IMR-90 (cell line): ENCODE data around the gene KCNK10. TPM values are rescaled to one million over a fixed set of nuclear protein-coding genes. Genes with fewer than 3 reads are reported as not detected.

Experiments
- ATAC-seq: fragments of 200-7000 bp; cut with Tn5 transposase; 2 replicates; pipeline ENCODE4 v1.9.1; 2020; ENCODE audit warnings: low read depth, mild to moderate bottlenecking, moderate library complexity
- BruUV-seq: library from RNA; stranded (reverse); fragments of 400-500 nt; replicated peaks from 2 replicates; lab custom pipeline; 2021; lab: Mats Ljungman, UMichigan
- CTCF ChIA-PET: fragments of 300-600 bp; formaldehyde crosslinking; extraction: SDS; loops from one replicate; lab custom pipeline; 2021; ENCODE audit warnings: antibody characterized with exemption; lab: Yijun Ruan, JAX
- POLR2A ChIA-PET: fragments of 300-600 bp; sonication (Branson Sonifier 250); formaldehyde crosslinking; loops from one replicate; lab custom pipeline; 2022; ENCODE audit warnings: antibody characterized with exemption; ENCODE audit not compliant: unreplicated experiment; lab: Charles Lee
- DNase-seq: peaks from one replicate; pipeline ENCODE4 v3.0.0; 2013
- H2AFZ ChIP-seq: replicated peaks from 2 replicates; pipeline ENCODE3; 2013; ENCODE audit warnings: low read length, mild to moderate bottlenecking; ENCODE audit not compliant: poor library complexity
- H2AK5ac ChIP-seq: 2 replicates; pipeline ENCODE4 v1.6.1; 2013; ENCODE audit warnings: low read depth, low read length, inconsistent platforms
- H2AK9ac ChIP-seq: replicated peaks from 2 replicates; pipeline ENCODE3; 2013; ENCODE audit warnings: mild to moderate bottlenecking, low read depth, low read length, moderate library complexity; ENCODE audit not compliant: poor library complexity
- H2BK120ac ChIP-seq: 2 replicates; pipeline ENCODE4 v1.6.1; 2013; ENCODE audit warnings: low read depth, low read length, inconsistent platforms
- H2BK15ac ChIP-seq: 3 replicates; pipeline ENCODE4 v1.6.1; 2013; ENCODE audit warnings: low read depth, low read length, inconsistent platforms
- H2BK20ac ChIP-seq: 2 replicates; pipeline ENCODE4 v1.6.1; 2013; ENCODE audit warnings: low read depth, mild to moderate bottlenecking, inconsistent platforms, low read length, moderate library complexity
- H2BK5ac ChIP-seq: 2 replicates; pipeline ENCODE4 v1.6.1; 2013; ENCODE audit warnings: mild to moderate bottlenecking, low read depth, low read length, inconsistent platforms; ENCODE audit not compliant: poor library complexity, severe bottlenecking
- H3K14ac ChIP-seq: replicated peaks from 2 replicates; pipeline ENCODE4 v1.6.1; 2013; ENCODE audit warnings: low read depth, low read length, inconsistent platforms
- H3K18ac ChIP-seq: 2 replicates; pipeline ENCODE4 v1.6.1; 2013; ENCODE audit warnings: low read depth, low read length, control low read depth
- H3K23ac ChIP-seq: 2 replicates; pipeline ENCODE4 v1.6.1; 2013; ENCODE audit warnings: low read depth, low read length, inconsistent platforms
- H3K27ac ChIP-seq: 2 replicates; pipeline ENCODE4 v1.5.1; 2013; ENCODE audit warnings: mild to moderate bottlenecking, control low read depth, low read length; ENCODE audit not compliant: insufficient read depth
- H3K27me3 ChIP-seq: 2 replicates; pipeline ENCODE4 v1.6.1; 2013; ENCODE audit warnings: low read length; ENCODE audit not compliant: control insufficient read depth, insufficient read depth
- H3K36me3 ChIP-seq: 2 replicates; pipeline ENCODE4 v1.6.1; 2013; ENCODE audit warnings: low read length, mixed read lengths; ENCODE audit not compliant: control insufficient read depth, insufficient read depth
- H3K4ac ChIP-seq: 2 replicates; pipeline ENCODE4 v1.6.1; 2013; ENCODE audit warnings: low read depth, low read length, inconsistent platforms
- H3K4me1 ChIP-seq: 2 replicates; pipeline ENCODE4 v1.6.1; 2013; ENCODE audit warnings: low read length, mixed read lengths; ENCODE audit not compliant: control insufficient read depth, insufficient read depth
- H3K4me2 ChIP-seq: 2 replicates; pipeline ENCODE4 v1.6.1; 2013; ENCODE audit warnings: low read depth, mild to moderate bottlenecking, control low read depth, low read length, moderate library complexity
- H3K4me3 ChIP-seq: 2 replicates; pipeline ENCODE4 v1.5.1; 2013; ENCODE audit warnings: low read depth, mild to moderate bottlenecking, control low read depth, low read length, moderate library complexity; ENCODE audit not compliant: insufficient read depth
- H3K56ac ChIP-seq: 2 replicates; pipeline ENCODE4 v1.6.1; 2013; ENCODE audit warnings: low read length, inconsistent platforms; ENCODE audit not compliant: insufficient read depth; ENCODE audit errors: extremely low read depth
- H3K79me1 ChIP-seq, 2 experiments: 2 replicates each; pipeline ENCODE4 v1.6.1; 2013; ENCODE audit warnings: low read length in 2 of 2, inconsistent platforms in 1 of 2, low read depth in 1 of 2
- H3K9ac ChIP-seq: 2 replicates; pipeline ENCODE4 v1.6.1; 2013; ENCODE audit warnings: low read depth, low read length, control low read depth
- H3K9me1 ChIP-seq: 2 replicates; pipeline ENCODE4 v1.6.1; 2013; ENCODE audit warnings: low read length, inconsistent platforms; ENCODE audit not compliant: insufficient read depth
- H3K9me3 ChIP-seq: 2 replicates; pipeline ENCODE4 v1.6.1; 2013; ENCODE audit warnings: low read length; ENCODE audit not compliant: control insufficient read depth, insufficient read depth
- H4K20me1 ChIP-seq: 2 replicates; pipeline ENCODE4 v1.6.1; 2013; ENCODE audit warnings: low read length, inconsistent platforms; ENCODE audit not compliant: insufficient read depth
- H4K5ac ChIP-seq: 2 replicates; pipeline ENCODE4 v1.6.1; 2013; ENCODE audit warnings: mild to moderate bottlenecking, low read depth, low read length, control low read depth
- H4K8ac ChIP-seq, 2 experiments: 2 replicates each; pipeline ENCODE4 v1.6.1; 2013; ENCODE audit warnings: low read depth in 2 of 2, low read length in 2 of 2, control low read depth in 1 of 2, inconsistent platforms in 1 of 2
- H4K91ac ChIP-seq: 2 replicates; pipeline ENCODE4 v1.6.1; 2013; ENCODE audit warnings: low read depth, low read length, inconsistent platforms; ENCODE audit not compliant: insufficient read depth
- BHLHE40 ChIP-seq: fragments of 150-350 bp; IDR thresholded peaks from 2 replicates; pipeline ENCODE4 v1.6.1; 2016; ENCODE audit warnings: mild to moderate bottlenecking, low read depth, low read length
- CEBPB ChIP-seq: IDR thresholded peaks from 2 replicates; pipeline ENCODE4 v1.6.1; 2012; ENCODE audit warnings: low read depth, low read length, improper control_type of control experiment
- CHD1 ChIP-seq: IDR thresholded peaks from 2 replicates; pipeline ENCODE4 v1.6.1; 2012; ENCODE audit warnings: low read depth, low read length, improper control_type of control experiment
- CTCF ChIP-seq: conservative IDR thresholded peaks from 2 replicates; pipeline ENCODE4 v1.5.1; 2012; ENCODE audit warnings: mild to moderate bottlenecking, low read depth, low read length, improper control_type of control experiment
- FOS ChIP-seq: fragments of 150-350 bp; IDR thresholded peaks from 2 replicates; pipeline ENCODE4 v1.6.1; 2016; ENCODE audit warnings: low read depth, low read length
- MAFK ChIP-seq: IDR thresholded peaks from 2 replicates; pipeline ENCODE4 v1.6.1; 2012; ENCODE audit warnings: low read depth, low read length, improper control_type of control experiment
- MAZ ChIP-seq: IDR thresholded peaks from 2 replicates; pipeline ENCODE4 v1.6.1; 2012; ENCODE audit warnings: low read depth, mild to moderate bottlenecking, low read length, improper control_type of control experiment, moderate library complexity, borderline replicate concordance
- MXI1 ChIP-seq: IDR thresholded peaks from 2 replicates; pipeline ENCODE4 v1.6.1; 2012; ENCODE audit warnings: low read depth, mild to moderate bottlenecking, low read length, moderate library complexity, borderline replicate concordance
- NFE2L2 ChIP-seq: fragments of 150-350 bp; IDR thresholded peaks from 2 replicates; pipeline ENCODE4 v1.6.1; 2016; ENCODE audit warnings: low read depth, mild to moderate bottlenecking, low read length
- POLR2A ChIP-seq: IDR thresholded peaks from 2 replicates; pipeline ENCODE4 v1.6.1; 2012; ENCODE audit warnings: mild to moderate bottlenecking, low read depth, low read length
- RAD21 ChIP-seq: IDR thresholded peaks from 2 replicates; pipeline ENCODE4 v1.6.1; 2012; ENCODE audit warnings: low read length, improper control_type of control experiment
- RCOR1 ChIP-seq: IDR thresholded peaks from 2 replicates; pipeline ENCODE4 v1.6.1; 2012; ENCODE audit warnings: mild to moderate bottlenecking, low read length, improper control_type of control experiment; ENCODE audit not compliant: insufficient replicate concordance
- RFX5 ChIP-seq: IDR thresholded peaks from 2 replicates; pipeline ENCODE4 v1.8.0; 2012; ENCODE audit warnings: low read depth, mild to moderate bottlenecking, low read length, moderate library complexity
- SMC3 ChIP-seq: fragments of 150-350 bp; IDR thresholded peaks from 2 replicates; pipeline ENCODE4 v1.6.1; 2016; ENCODE audit warnings: low read depth, mild to moderate bottlenecking, antibody characterized with exemption, low read length, moderate library complexity
- USF2 ChIP-seq: fragments of 150-350 bp; IDR thresholded peaks from 2 replicates; pipeline ENCODE4 v1.6.1; 2017; ENCODE audit warnings: mild to moderate bottlenecking, antibody characterized with exemption, low read length, low read depth
- WGBS, 2 experiments: methylation state at CpG; one replicate each; pipeline versions ENCODE4 v1.1.5 to v1.1.7; 2013; ENCODE audit warnings: missing lambda C conversion rate in 2 of 2; ENCODE audit not compliant: insufficient read length in 1 of 2; ENCODE audit errors: extremely low coverage in 2 of 2; 5-methylcytosine and 5-hydroxymethylcytosine counted together
- dilution Hi-C: fragments of 300-500 bp; cut with HindIII; formaldehyde crosslinking; loops from one replicate; pipeline ENCODE4 v1.14.3; 2018; ENCODE audit warnings: low sequenced_read_pairs; ENCODE audit not compliant: unreplicated experiment
- in situ Hi-C: fragments of 300-500 bp; cut with MboI; formaldehyde crosslinking; loops from 3 replicates; pipeline ENCODE4 v1.14.3; 2019; ENCODE audit warnings: low sequenced_read_pairs, inconsistent platforms, mixed read lengths
- intact Hi-C: fragments of 100-400 bp; cut with micrococcal nuclease; formaldehyde crosslinking; loops from 2 replicates; pipeline ENCODE4 v1.10.0; 2022
- polyA plus RNA-seq, 3 experiments: library from polyadenylated mRNA; depleted of rRNA; stranded (reverse); fragments of >200 nt; gene quantifications; 2 replicates each; pipeline ENCODE4 v1.2.3, GENCODE V29; 2012; ENCODE audit warnings: low replicate concordance in 1 of 3
- total RNA-seq: library from RNA; depleted of rRNA; stranded (reverse); fragments of >200 nt; gene quantifications from 2 replicates; pipeline ENCODE4 v1.2.3, GENCODE V29; 2012
- TF ChIP-seq, protein P1 (sequence below): fragments of 150-350 bp; IDR thresholded peaks from 2 replicates; pipeline ENCODE4 v1.6.1; 2016; ENCODE audit warnings: low read depth, mild to moderate bottlenecking, low read length, moderate library complexity, borderline replicate concordance

Gene KCNK10
- total and polyA plus RNA-seq, 2 of the 4 experiments (the other 2 are of a cell fraction) = not detected

- no peak for DNase-seq
- no peak overlapping the region for H3K4me2 ChIP-seq
- dilution Hi-C loops (no loop called here), intact Hi-C loops (no loop called here), in situ Hi-C loops (no loop called here)
- no peaks in the 10 kb centered on the region for H3K9me3 ChIP-seq
- no peak overlapping the region for H2BK5ac ChIP-seq
- H3K9me1 ChIP-seq = no peaks in the 10 kb centered on the region
- H3K23ac ChIP-seq = no peak overlapping the region
- no peaks in the 10 kb centered on the region for H3K79me1 ChIP-seq
- H3K14ac ChIP-seq = no peak overlapping the region
- H3K27ac ChIP-seq = no peak overlapping the region
- no peak overlapping the region for H4K91ac ChIP-seq
- no peak for ATAC-seq
- H2AK5ac ChIP-seq = no peak overlapping the region
- TF ChIP-seq NFE2L2 = no peak
- TF ChIP-seq POLR2A = no peak
- no peak for TF ChIP-seq MXI1
- TF ChIP-seq RAD21 = no peak
- no peak for TF ChIP-seq BHLHE40
- TF ChIP-seq RCOR1 = no peak
- TF ChIP-seq, protein P1, sequence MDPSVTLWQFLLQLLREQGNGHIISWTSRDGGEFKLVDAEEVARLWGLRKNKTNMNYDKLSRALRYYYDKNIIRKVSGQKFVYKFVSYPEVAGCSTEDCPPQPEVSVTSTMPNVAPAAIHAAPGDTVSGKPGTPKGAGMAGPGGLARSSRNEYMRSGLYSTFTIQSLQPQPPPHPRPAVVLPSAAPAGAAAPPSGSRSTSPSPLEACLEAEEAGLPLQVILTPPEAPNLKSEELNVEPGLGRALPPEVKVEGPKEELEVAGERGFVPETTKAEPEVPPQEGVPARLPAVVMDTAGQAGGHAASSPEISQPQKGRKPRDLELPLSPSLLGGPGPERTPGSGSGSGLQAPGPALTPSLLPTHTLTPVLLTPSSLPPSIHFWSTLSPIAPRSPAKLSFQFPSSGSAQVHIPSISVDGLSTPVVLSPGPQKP = no peak
- TF ChIP-seq USF2 = no peak
- no peak for TF ChIP-seq CEBPB
- TF ChIP-seq CHD1 = no peak
- no peak for TF ChIP-seq FOS
- no peak for TF ChIP-seq MAFK
- no peak for TF ChIP-seq MAZ
- TF ChIP-seq SMC3 = no peak
- no peak for TF ChIP-seq RFX5
- no peak for TF ChIP-seq CTCF
- H3K4me1 ChIP-seq = no peaks in the 10 kb centered on the region
- no peaks in the 10 kb centered on the region for H3K36me3 ChIP-seq
- ChIA-PET POLR2A (no interaction called here), CTCF (no interaction called here)
- no peak overlapping the region for H3K4me3 ChIP-seq
- no peak overlapping the region for H3K18ac ChIP-seq
- no TSS peak for BruUV-seq
- H3K9ac ChIP-seq = no peak overlapping the region
- no peak overlapping the region for H2BK15ac ChIP-seq
- no peak overlapping the region for H3K56ac ChIP-seq
- H2BK20ac ChIP-seq = no peak overlapping the region
- H4K20me1 ChIP-seq = no peaks in the 10 kb centered on the region
- no peak overlapping the region for H2AK9ac ChIP-seq
- H4K5ac ChIP-seq = no peak overlapping the region
- no peak overlapping the region for H3K4ac ChIP-seq
- H4K8ac ChIP-seq = no peak overlapping the region
- no peaks in the 10 kb centered on the region for H3K27me3 ChIP-seq
- WGBS, 2 experiments = no CpG with 5 or more reads among the region's 2 CpGs
- no peak overlapping the region for H2AFZ ChIP-seq
- H2BK120ac ChIP-seq = no peak overlapping the region
These were observed 56.6 kb downstream of the KCNK10 start for GRCh38 chr14:88266474-88266873.
